H1 (cell line): ENCODE data around the gene CDCA7L.

Experiments used
- CHD7 ChIP-seq: fragments of 300-600 bp; sonication (generic); IDR thresholded peaks from 2 replicates; pipeline ENCODE4 v1.7.1; 2012; ENCODE audit warnings: low read length, moderate library complexity, mild to moderate bottlenecking, inconsistent platforms; ENCODE audit not compliant: insufficient replicate concordance
- CREB1 ChIP-seq: IDR thresholded peaks from 2 replicates; pipeline ENCODE4 v1.6.1; 2012; ENCODE audit warnings: inconsistent platforms
- CTCF ChIP-seq, 3 experiments: IDR thresholded peaks; 1 replicate in 2 of 3; 2 replicates in 1 of 3; pipeline versions ENCODE4 v1.5.1 to v1.6.1; 2011; ENCODE audit warnings: low read length in 3 of 3, mild to moderate bottlenecking in 3 of 3, inconsistent platforms in 2 of 3, low read depth in 1 of 3, moderate library complexity in 1 of 3; ENCODE audit not compliant: insufficient read depth in 1 of 3; ENCODE audit errors: control extremely low read depth in 1 of 3
- JUND ChIP-seq: IDR thresholded peaks from 2 replicates; pipeline ENCODE4 v1.6.1; 2011; ENCODE audit warnings: mild to moderate bottlenecking, improper control_type of control experiment, low read length
- POLR2A ChIP-seq, 2 experiments: IDR thresholded peaks; 1 replicate in 1 of 2; 2 replicates in 1 of 2; pipeline ENCODE4 v1.6.1; 2011; ENCODE audit warnings: low read depth in 2 of 2, low read length in 2 of 2, mild to moderate bottlenecking in 2 of 2; ENCODE audit errors: control extremely low read depth in 1 of 2
- RNF2 ChIP-seq: fragments of 200-900, 300-1000 bp; sonication (generic); IDR thresholded peaks from 2 replicates; pipeline ENCODE4 v1.7.1; 2016; ENCODE audit warnings: borderline replicate concordance, low read depth, mild to moderate bottlenecking, antibody characterized with exemption, low read length; ENCODE audit not compliant: poor library complexity, severe bottlenecking; ENCODE audit errors: missing control alignments
- YY1 ChIP-seq: IDR thresholded peaks from 2 replicates; pipeline ENCODE4 v1.6.1; 2011; ENCODE audit warnings: low read depth, mild to moderate bottlenecking, low read length

GRCh38 chr7:21971780-21972396, 26.2 kb upstream of the CDCA7L start:
- TF ChIP-seq POLR2A (IDR thresholded peaks at IDR 0.05; ENCODE audit: control extremely low read depth in 1 of 2, low read depth in 2 of 2, low read length in 2 of 2) (no peak), CHD7 (no peak), YY1 (no peak), JUND (no peak), CTCF (IDR thresholded peaks at IDR 0.05; ENCODE audit: control extremely low read depth in 1 of 3, insufficient read depth in 1 of 3, low read depth in 1 of 3, low read length in 3 of 3) (no peak), RNF2 (no peak), CREB1 (no peak)
